Upper lobe of left lung (tissue), 6 donors: Measurements from ENCODE around the gene NANS. TPM values are rescaled to one million over a fixed set of nuclear protein-coding genes. Genes with fewer than 3 reads are reported as not detected.

Experiments used
- ATAC-seq, 2 donors: fragments of 200-7000 bp; cut with Tn5 transposase; one replicate each; pipeline ENCODE4 v1.9.1; 2022; ENCODE audit warnings: mild to moderate bottlenecking in 2 of 2, moderate library complexity in 2 of 2; ENCODE audit not compliant: low FRiP score in 2 of 2
- DNase-seq, 2 donors: peaks; one replicate each; pipeline ENCODE4 v3.0.0-alpha.2; 2019 to 2020
- H3K27ac ChIP-seq, 4 donors: fragments of 200-600 bp; sonication (generic); one replicate each; pipeline ENCODE4 v1.5.1; 2016 to 2019
- H3K27me3 ChIP-seq, 4 donors: fragments of 200-600 bp; sonication (generic); one replicate each; pipeline ENCODE4 v1.5.1; 2017 to 2019
- H3K36me3 ChIP-seq, 4 donors: fragments of 200-600 bp; sonication (generic); one replicate each; pipeline ENCODE4 v1.5.1; 2016 to 2019
- H3K4me1 ChIP-seq, 4 donors: fragments of 200-600 bp; sonication (generic); one replicate each; pipeline ENCODE4 v1.5.1; 2018 to 2019
- H3K4me3 ChIP-seq, 4 donors: fragments of 200-600 bp; sonication (generic); one replicate each; pipeline ENCODE4 v1.5.1; 2017 to 2019; ENCODE audit warnings: mild to moderate bottlenecking in 2 of 4, moderate library complexity in 1 of 4
- H3K9me3 ChIP-seq, 4 donors: fragments of 200-600 bp; sonication (generic); one replicate each; pipeline ENCODE4 v1.5.1; 2018 to 2019
- CTCF ChIP-seq, 6 experiments: fragments of 450-650 bp in 4 of 6; fragments of 200-600 bp in 2 of 6; sonication (generic) in 2 of 6; IDR thresholded peaks; one replicate each; pipeline ENCODE4 v1.5.1; 2016 to 2019; ENCODE audit warnings: antibody characterized with exemption in 6 of 6
- EP300 ChIP-seq, 4 donors: sonication (generic); formaldehyde crosslinking; IDR thresholded peaks; one replicate each; pipeline ENCODE4 v1.5.1; 2017; ENCODE audit warnings: antibody characterized with exemption in 4 of 4, control low read depth in 2 of 4
- POLR2A ChIP-seq, 4 donors: fragments of 450-650 bp; IDR thresholded peaks; one replicate each; pipeline ENCODE4 v1.5.1; 2016 to 2017; ENCODE audit warnings: antibody characterized with exemption in 4 of 4, mild to moderate bottlenecking in 2 of 4
- POLR2AphosphoS5 ChIP-seq, 2 donors: sonication (generic); formaldehyde crosslinking; IDR thresholded peaks; one replicate each; pipeline ENCODE4 v1.5.1; 2017; ENCODE audit warnings: antibody characterized with exemption in 2 of 2
- WGBS, 2 donors: methylation state at CpG; one replicate each; pipeline ENCODE4 v1.1.5; 2017 to 2018; 5-methylcytosine and 5-hydroxymethylcytosine counted together
- total RNA-seq, 6 donors: library from RNA; depleted of rRNA in 4 of 6; stranded (reverse); fragments of >200 nt in 4 of 6; gene quantifications; one replicate each; pipeline versions ENCODE4 v1.1.0 to v1.2.1, GENCODE V29; 2016 to 2021
- donor health status: DM: no; HTN: no; CAD: no; lungs with moderate emphysema.
- donor health status: DM: no; HTN: yes; CAD: no; lungs with severe emphysema.

NANS gene
- total RNA-seq, 6 donors from 2014 or later = 41.4 to 75.5 (median 60.7) TPM

DNA sequence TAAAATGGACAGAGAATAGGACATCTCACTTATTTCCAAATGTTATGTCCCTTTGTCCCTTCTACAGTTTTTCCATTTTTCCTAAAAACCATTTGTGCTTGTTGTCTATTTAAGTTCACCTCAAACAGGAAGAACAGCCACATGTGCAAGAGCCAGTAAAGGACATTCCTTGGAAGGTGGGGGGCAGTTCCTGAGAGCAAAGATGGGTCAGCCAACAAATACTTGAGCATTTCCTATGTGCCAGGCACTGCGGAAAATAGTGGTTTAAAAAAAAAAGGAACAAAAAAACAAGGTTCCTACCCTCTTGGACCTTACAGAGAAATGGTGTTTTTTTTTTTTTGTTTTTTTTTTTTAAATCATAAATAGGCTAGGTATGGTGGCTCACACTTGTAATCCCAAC lies 46.6 kb upstream of the NANS start:
- Histone ChIP-seq H3K4me3 (no peak overlapping the region), H3K27ac (peak overlapping the region in 1 of 4 donors; percentile 43), H3K9me3 (no peaks in the 10 kb centered on the region), H3K4me1 (peaks cover 0 to 15% (median 10%) of the 10 kb centered on the region in 4 donors), H3K27me3 (no peaks in the 10 kb centered on the region), H3K36me3 (peaks cover 38 to 93% (median 78%) of the 10 kb centered on the region in 4 donors)
- ATAC-seq = no peak
- 31 to 41% methylated on average over 1 of the region's 1 CpG for WGBS, 2 donors
- no peak for DNase-seq
- TF ChIP-seq EP300 (IDR thresholded peaks at IDR 0.05) = no peak
- peak; percentile 38 to 70 for TF ChIP-seq POLR2AphosphoS5 (IDR thresholded peaks at IDR 0.05)

DNA sequence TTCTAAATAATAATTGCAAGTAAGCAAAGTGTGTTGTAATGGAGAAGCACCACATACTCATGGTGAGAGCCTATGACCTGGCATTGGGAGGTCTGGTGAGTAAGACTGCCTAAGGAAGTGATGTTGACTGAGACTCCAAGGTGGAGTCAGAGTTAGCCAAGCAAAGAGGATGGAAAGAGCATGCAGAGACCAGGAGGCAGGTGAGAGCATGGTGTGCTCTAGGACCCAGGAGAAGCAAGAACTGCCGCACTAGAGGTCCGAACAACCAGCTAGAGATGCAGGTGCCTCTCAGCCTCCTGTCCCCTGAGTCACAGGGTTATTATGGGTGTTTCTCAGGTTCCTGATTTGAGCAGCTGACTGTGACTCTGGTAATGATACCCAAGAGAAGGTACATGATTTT lies 46.1 kb upstream of the NANS start:
- no peak for DNase-seq
- Histone ChIP-seq H3K4me3 (no peak overlapping the region), H3K36me3 (peaks cover 41 to 93% (median 77%) of the 10 kb centered on the region in 4 donors), H3K27me3 (no peaks in the 10 kb centered on the region), H3K27ac (no peak overlapping the region), H3K9me3 (no peaks in the 10 kb centered on the region), H3K4me1 (peaks cover 0 to 15% (median 10%) of the 10 kb centered on the region in 4 donors)
- 31 to 32% methylated on average over 2 of the region's 2 CpGs for WGBS, 2 donors
- no peak for TF ChIP-seq CTCF (IDR thresholded peaks at IDR 0.05)
- ATAC-seq = peak in 1 of 2 donors; percentile 51

GRCh38 chr9:98011122-98011521 lies 45.4 kb upstream of the NANS start:
- H3K36me3 ChIP-seq = peaks cover 38 to 93% (median 72%) of the 10 kb centered on the region in 4 donors
- H3K27ac ChIP-seq = no peak overlapping the region
- peaks cover 0 to 15% (median 10%) of the 10 kb centered on the region in 4 donors for H3K4me1 ChIP-seq

GRCh38 chr9:98016137-98016680 lies 40.3 kb upstream of the NANS start:
- H3K4me3 ChIP-seq = no peak overlapping the region
- H3K9me3 ChIP-seq = no peaks in the 10 kb centered on the region
- ATAC-seq (no peak), DNase-seq (no peak)
- H3K27ac ChIP-seq = no peak overlapping the region
- H3K27me3 ChIP-seq = no peaks in the 10 kb centered on the region
- no peak for TF ChIP-seq CTCF (IDR thresholded peaks at IDR 0.05)
- no peak for TF ChIP-seq POLR2A (IDR thresholded peaks at IDR 0.05)
- TF ChIP-seq POLR2AphosphoS5 (IDR thresholded peaks at IDR 0.05) = no peak
- TF ChIP-seq EP300 (IDR thresholded peaks at IDR 0.05) = no peak
- peaks cover 33 to 95% (median 77%) of the 10 kb centered on the region in 4 donors for H3K36me3 ChIP-seq
- 90 to 94% methylated on average over 4 of the region's 4 CpGs for WGBS, 2 donors
- no peaks in the 10 kb centered on the region for H3K4me1 ChIP-seq

More at GRCh38 chr9:98011122-98011521, 45.4 kb upstream of the NANS start:
- H3K4me3 ChIP-seq = no peak overlapping the region
- DNase-seq (no peak), ATAC-seq (no peak)
- 91 to 93% methylated on average over 7 of the region's 7 CpGs for WGBS, 2 donors
- TF ChIP-seq EP300 (IDR thresholded peaks at IDR 0.05) (no peak), CTCF (IDR thresholded peaks at IDR 0.05) (no peak), POLR2A (IDR thresholded peaks at IDR 0.05) (no peak), POLR2AphosphoS5 (IDR thresholded peaks at IDR 0.05) (no peak)
- H3K27me3 ChIP-seq = no peaks in the 10 kb centered on the region
- H3K9me3 ChIP-seq = no peaks in the 10 kb centered on the region

DNA sequence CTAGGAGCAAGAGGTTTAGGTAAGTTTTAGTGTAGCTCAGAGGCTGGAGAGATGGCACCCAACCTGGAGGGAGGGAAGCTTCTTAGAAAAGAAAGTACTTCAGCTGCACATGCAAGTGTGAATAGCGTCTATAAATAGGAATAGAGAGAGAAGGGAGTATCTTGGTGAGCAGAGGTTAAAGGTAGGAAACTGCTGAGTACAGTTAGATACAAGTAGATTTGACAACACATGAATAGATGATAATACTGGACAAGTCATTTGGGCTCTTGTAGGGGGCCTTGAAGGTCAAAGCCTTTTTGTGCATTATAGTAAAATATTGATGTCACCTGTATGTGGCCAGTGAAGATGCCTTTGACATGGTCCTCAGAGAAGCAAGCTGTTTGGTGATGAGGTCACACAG lies 39.2 kb upstream of the NANS start:
- no peak overlapping the region for H3K4me3 ChIP-seq
- no peak overlapping the region for H3K27ac ChIP-seq
- no peaks in the 10 kb centered on the region for H3K4me1 ChIP-seq
- TF ChIP-seq POLR2A (IDR thresholded peaks at IDR 0.05) (no peak), EP300 (IDR thresholded peaks at IDR 0.05) (no peak), CTCF (IDR thresholded peaks at IDR 0.05) (no peak), POLR2AphosphoS5 (IDR thresholded peaks at IDR 0.05) (no peak)
- WGBS, 2 donors = 55 to 70% methylated on average over 1 of the region's 1 CpG
- H3K36me3 ChIP-seq = peaks cover 27 to 89% (median 70%) of the 10 kb centered on the region in 4 donors
- DNase-seq = no peak
- no peak for ATAC-seq
- no peaks in the 10 kb centered on the region for H3K9me3 ChIP-seq
- no peaks in the 10 kb centered on the region for H3K27me3 ChIP-seq
